SK-N-MC (cell line): ENCODE data around the gene CBX6.

Experiments
- EZH2 ChIP-seq: fragments of 200-600 bp; sonication (generic); IDR thresholded peaks from one replicate; pipeline ENCODE4 v1.6.1; 2017; ENCODE audit warnings: antibody characterized with exemption
- FOXP2 ChIP-seq: optimal IDR thresholded peaks from 2 replicates; pipeline ENCODE3; 2011; ENCODE audit warnings: mild to moderate bottlenecking, moderate library complexity; ENCODE audit not compliant: insufficient read depth; ENCODE audit errors: extremely low read length, control extremely low read depth
- POLR2AphosphoS5 ChIP-seq: IDR thresholded peaks from 2 replicates; pipeline ENCODE4 v1.6.1; 2012; ENCODE audit warnings: mild to moderate bottlenecking, low read depth, low read length, borderline replicate concordance

DNA sequence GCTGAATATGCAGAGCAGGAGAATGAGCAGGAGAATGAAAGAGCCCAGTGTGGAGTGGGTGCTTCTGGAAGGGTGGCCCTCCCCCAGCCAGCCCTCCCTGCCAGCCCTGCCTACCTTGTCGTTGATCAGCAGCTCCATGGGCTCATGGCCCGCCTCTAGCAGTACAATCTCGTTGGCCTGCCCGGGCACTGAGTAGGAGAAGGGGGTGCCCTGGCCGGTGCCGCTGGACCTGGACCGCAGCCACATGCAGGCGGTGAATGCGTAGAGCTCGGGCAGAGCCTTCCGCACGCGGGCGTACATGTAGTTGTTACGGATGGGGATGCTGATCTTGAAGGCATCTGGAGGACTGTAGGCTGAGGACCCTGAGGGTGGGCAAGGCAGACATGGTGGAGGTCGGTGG lies 45.6 kb downstream of the CBX6 start:
- TF ChIP-seq POLR2AphosphoS5 (no peak), EZH2 (no peak), FOXP2 (no peak)
